ENCODE results near the gene MRPL20.
"Not testable (repeated sequence)": the region's sequence is repeated elsewhere in the genome, so short reads cannot be mapped to it uniquely, and the experiment has no call there.

Gene MRPL20

DNA sequence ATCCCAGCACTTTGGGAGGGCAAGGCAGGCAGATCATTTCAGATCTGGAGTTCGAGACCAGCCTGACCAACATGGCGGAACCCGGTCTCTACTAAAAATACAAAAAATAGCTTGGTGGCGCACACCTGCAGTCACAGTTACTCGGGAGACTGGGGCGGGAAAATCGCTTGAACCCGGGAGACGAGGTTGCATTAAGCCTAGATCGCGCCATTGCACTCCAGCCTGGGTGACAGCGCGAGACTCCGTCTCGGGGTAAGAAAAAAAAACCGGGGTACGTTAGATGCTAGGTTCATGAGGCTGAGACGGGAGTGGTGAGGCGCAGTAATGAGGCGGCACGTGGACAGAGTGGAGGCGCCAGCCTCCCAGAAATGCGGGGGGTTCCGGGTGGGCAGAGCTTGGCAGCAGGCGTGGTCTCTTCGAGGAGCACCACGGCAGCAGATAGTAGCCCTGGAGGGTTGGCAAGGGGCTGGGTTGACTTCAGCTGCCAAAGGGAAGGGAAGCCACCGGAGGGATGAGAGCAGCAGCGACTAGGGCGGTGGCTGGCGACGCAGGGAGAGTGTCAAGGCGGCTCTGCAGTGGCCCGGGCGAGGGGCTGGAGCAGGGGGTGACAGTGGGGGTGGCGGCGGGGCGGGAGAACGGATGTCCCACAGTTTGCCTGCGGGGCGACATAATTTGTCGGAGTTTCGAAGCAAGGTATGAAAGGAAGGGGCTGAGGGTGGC lies 832 bp downstream of the MRPL20 start:
- DNase-seq: peak in 1 of 3 experiments; percentile 30

GRCh38 chr1:1403653-1404052 lies 3.4 kb downstream of the MRPL20 start:
- DNase-seq: no peak

- DNase-seq: not testable (repeated sequence)
Observed at GRCh38 chr1:1402901-1403392, 4.1 kb downstream of the MRPL20 start.

DNA sequence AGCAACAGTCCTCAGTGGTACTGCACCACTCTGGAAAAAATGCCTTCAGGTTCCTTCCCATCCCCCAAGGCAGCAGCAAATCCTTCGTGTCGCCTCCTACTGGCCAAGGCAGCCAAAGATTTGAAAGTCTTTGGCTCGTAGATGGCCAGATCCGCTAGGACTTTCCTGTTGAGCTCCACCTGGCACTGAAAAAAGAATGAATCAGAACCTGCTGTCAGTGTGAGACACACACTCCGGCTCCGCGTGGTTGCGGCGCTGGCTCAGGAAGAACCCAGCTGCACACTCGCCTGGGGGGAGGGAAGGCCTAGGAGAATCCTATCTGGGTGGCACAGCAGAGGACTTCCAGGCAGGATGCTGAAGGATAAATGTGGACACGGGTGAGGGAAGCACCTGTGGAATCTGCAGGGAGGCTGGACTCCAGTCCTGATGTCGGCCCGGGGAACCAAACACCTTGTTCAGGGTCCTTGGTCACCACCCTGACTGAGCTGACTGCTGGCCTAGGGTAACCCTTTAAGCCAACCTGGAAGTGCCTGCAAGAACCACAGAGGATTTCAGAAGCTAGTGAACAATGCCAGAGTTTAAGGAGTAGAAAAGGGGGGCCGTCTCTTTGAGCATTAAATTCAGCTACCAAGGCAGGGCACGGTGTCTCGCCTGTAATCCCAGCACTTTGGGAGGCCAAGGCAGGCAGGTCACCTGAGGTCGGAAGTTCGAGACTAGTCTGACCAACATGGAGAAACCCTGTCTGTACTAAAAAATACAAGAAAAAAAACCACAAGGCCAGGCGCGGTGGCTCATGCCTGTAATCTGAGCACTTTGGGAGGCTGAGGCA lies 4.8 kb downstream of the MRPL20 start:
- peak in 1 of 3 experiments; percentile 36 for DNase-seq

DNA sequence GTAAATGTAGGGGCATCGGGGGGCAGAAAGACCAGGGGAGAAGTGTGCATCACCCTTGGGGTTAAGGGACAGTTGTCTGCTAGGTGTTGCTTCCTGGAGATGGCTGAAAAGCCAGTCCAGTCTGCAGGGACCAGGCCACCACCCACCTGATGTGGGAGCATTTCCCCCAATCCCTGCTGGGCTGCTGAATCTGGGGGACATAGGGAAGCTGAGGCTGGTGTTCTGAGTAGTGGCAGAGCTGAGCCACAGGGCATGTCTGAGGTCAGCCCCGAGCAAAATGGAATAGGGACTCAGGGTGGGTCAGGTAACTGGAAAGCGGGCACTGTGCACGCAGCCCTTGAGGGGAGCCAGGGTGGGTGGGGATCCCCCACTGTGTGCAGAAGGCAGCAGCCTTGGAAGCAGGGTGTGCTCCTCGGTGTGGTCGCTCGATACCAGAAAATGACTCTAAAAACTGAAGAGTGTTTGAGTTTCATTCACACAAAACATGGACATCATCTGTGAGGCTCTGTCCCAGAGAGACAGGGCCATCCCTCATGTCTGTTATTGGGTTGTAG lies 5.6 kb downstream of the MRPL20 start:
- no peak for DNase-seq

GRCh38 chr1:1400576-1401456 lies 6.3 kb downstream of the MRPL20 start:
- no peak for DNase-seq

GRCh38 chr1:1399872-1400575 lies 7.1 kb downstream of the MRPL20 start:
- DNase-seq: peak in 2 of 3 experiments; percentile 38 to 61

DNA sequence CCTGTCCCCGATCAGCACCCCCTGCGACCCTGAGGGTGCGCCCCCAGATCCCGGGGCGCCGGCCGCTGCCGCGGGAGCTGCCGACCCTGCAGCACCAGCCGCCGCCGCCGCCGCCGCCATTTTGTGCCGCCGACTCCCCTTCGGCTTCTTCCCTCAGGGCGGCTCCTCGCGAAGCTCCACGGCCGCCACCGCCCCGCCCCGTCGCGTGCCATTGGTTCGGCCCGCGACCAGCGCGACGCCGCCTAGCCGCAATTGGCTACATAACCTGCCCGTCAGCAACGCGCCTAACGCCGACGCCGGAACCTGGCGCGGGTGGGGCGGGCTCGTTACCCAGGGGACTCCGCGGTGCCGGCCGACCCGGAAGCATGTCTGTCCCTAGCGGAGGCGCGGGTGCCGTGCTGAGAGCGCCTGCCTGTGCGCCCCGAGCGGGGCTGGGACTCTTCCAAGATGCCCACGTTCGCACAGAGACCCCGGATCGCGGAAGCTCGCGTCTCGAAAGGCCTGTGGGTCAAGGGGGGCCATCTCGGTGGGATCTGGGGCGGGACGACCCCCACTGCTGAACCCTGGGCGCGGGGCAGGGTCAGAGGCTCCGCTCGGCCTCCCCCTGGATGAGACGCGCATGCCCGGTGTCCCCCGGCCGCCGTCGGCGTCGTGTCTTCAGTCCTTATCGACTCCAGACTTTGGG lies 7.8 kb downstream of the MRPL20 start, which contains the start of gene CCNL2:
CCNL2 (minus strand) TSS at position 149 of the 685 bp plus-strand sequence; CDS start at position 120, 29 bp downstream.
- DNase-seq: peak; percentile 98 to 99 (median 98)

GRCh38 chr1:1398677-1399186 lies 8.4 kb downstream of the MRPL20 start:
- DNase-seq: no peak

- DNase-seq: no peak
Observed at GRCh38 chr1:1397839-1398523, 9.1 kb downstream of the MRPL20 start.

- DNase-seq: no peak
Observed at GRCh38 chr1:1395166-1395565, 11.9 kb downstream of the MRPL20 start.

- no peak for DNase-seq
Observed at GRCh38 chr1:1394116-1394515, 13.0 kb downstream of the MRPL20 start.

DNA sequence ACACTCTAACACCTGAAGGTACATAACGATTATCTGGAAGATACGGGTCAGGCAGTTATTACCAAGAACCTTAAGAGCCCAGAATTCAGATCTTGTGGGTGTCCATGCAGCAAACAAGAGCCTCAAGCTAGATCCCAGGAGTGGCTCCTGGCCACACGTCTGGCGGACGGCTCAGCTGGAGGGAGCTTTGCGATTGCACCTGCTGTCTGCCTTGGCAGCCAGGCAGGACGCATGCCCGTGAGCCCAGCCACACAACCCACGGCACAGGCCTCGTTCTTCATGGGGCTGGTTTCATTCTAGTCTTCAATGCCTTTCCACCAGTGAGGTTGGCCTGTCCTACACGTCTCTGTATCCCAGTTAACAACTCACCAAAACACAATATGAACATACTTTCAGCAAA lies 13.7 kb downstream of the MRPL20 start:
- no peak for DNase-seq

GRCh38 chr1:1393014-1393413 lies 14.1 kb downstream of the MRPL20 start:
- no peak for DNase-seq

GRCh38 chr1:1391225-1391624 lies 15.9 kb downstream of the MRPL20 start:
- no peak for DNase-seq

- DNase-seq: no peak
Observed at GRCh38 chr1:1390675-1391074, 16.4 kb downstream of the MRPL20 start.

DNA sequence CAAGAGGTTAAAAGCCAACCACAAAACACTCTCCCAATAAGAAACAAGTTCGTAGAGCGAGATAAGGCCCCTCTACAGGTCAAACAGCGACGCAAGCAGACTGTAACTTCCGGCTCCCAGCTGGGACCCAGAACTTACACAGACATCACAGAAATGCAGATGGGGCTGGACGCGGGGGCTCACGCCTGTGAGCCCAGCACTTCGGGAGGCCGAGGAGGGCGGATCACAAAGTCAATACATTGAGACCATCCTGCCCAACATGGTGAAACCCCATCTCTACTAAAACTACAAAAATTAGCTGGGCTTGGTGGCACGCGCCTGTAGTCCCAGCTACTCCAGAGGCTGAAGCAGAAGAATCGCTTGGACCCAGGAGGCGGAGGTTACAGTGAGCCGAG lies 19.0 kb downstream of the MRPL20 start:
- DNase-seq: no peak

DNA sequence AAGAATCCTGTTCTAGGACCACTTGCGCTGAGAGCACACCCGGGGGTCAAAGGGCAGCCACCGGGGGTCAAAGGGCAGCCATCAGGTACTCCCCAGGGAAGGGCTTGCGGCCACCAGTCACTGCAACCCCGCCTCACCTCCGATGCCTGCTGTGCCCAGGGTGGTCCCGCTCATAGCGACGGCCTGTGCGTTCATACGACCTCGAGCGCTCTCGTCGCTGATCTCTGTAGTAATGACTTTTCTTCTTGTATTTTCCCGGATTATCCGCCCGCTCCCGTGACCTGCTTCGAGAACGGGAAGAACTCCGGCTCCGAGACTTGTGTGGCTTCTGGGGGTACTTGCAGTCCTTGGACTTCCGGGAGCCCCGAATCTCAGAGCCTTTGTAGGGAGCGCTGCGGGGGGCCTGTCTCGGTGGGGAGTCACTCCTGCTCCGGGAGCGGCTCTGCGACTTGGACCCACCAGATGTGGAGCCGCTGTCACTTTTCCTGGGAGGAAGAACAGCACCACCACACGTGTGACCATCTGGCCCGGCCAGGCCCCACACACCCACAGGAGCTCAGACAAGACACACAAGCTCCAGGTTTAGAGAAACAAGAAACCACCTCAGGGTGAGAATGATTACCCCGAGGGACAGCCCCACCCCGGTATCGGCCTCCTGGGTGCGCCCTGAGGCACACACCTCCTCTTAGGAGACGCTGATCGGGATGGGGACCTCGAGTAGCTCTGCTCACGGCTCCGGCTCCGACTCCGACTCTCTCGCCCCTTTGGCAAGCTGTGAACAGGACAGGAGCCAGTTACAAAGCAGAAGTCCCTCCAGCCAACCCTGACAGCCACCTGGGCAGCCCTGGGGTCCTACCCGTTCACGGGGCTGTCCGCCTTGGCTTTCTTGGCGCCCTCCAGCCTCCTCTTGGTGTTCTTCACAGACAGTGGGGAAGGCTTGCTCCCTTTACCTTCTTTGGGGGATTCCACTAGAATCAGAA lies 19.7 kb downstream of the MRPL20 start:
- no peak for DNase-seq

GRCh38 chr1:1385931-1386330 lies 21.2 kb downstream of the MRPL20 start:
- no peak for DNase-seq
